CD14-positive monocyte (primary cell): ENCODE results near the gene PKM. TPM values are rescaled to one million over a fixed set of nuclear protein-coding genes. Genes with fewer than 3 reads are reported as not detected.

ENCODE experiments used
- DNase-seq, 3 donors: peaks; one replicate each; pipeline ENCODE4 v3.0.0-alpha.2; 2011 to 2022
- H2AFZ ChIP-seq: 2 replicates; pipeline ENCODE4 v1.6.0; 2012; ENCODE audit warnings: mild to moderate bottlenecking, low read depth, low read length, inconsistent platforms; ENCODE audit not compliant: insufficient read depth, poor library complexity, severe bottlenecking
- H3K27ac ChIP-seq, 2 donors: 1 replicate in 1 of 2; 2 replicates in 1 of 2; pipeline ENCODE4 v1.5.1; 2012 to 2013; ENCODE audit warnings: low read length in 2 of 2, control low read depth in 1 of 2, inconsistent platforms in 1 of 2, low read depth in 1 of 2, mild to moderate bottlenecking in 1 of 2
- H3K27me3 ChIP-seq, 2 donors: one replicate each; pipeline versions ENCODE4 v1.6.0 to v1.6.1; 2011 to 2013; ENCODE audit warnings: low read length in 2 of 2; ENCODE audit not compliant: control insufficient read depth in 2 of 2, insufficient read depth in 2 of 2
- H3K36me3 ChIP-seq, 2 donors: replicated peaks in 1 of 2; 1 replicate in 1 of 2; 2 replicates in 1 of 2; pipeline versions ENCODE4 v1.5.1 to v1.6.1; 2012 to 2013; ENCODE audit warnings: low read length in 2 of 2, control low read depth in 1 of 2, inconsistent platforms in 1 of 2, mild to moderate bottlenecking in 1 of 2; ENCODE audit not compliant: insufficient read depth in 2 of 2, control insufficient read depth in 1 of 2
- H3K4me1 ChIP-seq, 2 donors: 1 replicate in 1 of 2; 2 replicates in 1 of 2; pipeline versions ENCODE4 v1.5.1 to v1.6.1; 2012 to 2013; ENCODE audit warnings: low read length in 2 of 2, control low read depth in 1 of 2, inconsistent platforms in 1 of 2, mild to moderate bottlenecking in 1 of 2, moderate library complexity in 1 of 2; ENCODE audit not compliant: insufficient read depth in 2 of 2, control insufficient read depth in 1 of 2
- H3K4me2 ChIP-seq: replicated peaks from 2 replicates; pipeline ENCODE3; 2012; ENCODE audit warnings: low read length, moderate library complexity, mild to moderate bottlenecking; ENCODE audit not compliant: poor library complexity, severe bottlenecking; ENCODE audit errors: extremely low read depth
- H3K4me3 ChIP-seq, 3 experiments: fragments of 200-600 bp in 1 of 3; sonication (generic) in 1 of 3; replicated peaks in 1 of 3; 1 replicate in 2 of 3; 2 replicates in 1 of 3; pipeline ENCODE4 v1.5.1; 2011 to 2013; ENCODE audit warnings: low read length in 3 of 3, mild to moderate bottlenecking in 3 of 3, control low read depth in 2 of 3, low read depth in 2 of 3, inconsistent platforms in 1 of 3, moderate library complexity in 1 of 3
- H3K79me2 ChIP-seq: 2 replicates; pipeline ENCODE4 v1.6.0; 2012; ENCODE audit warnings: mild to moderate bottlenecking, control low read depth, inconsistent platforms, low read length, moderate library complexity; ENCODE audit not compliant: insufficient read depth
- H3K9ac ChIP-seq: 2 replicates; pipeline ENCODE4 v1.6.0; 2017; ENCODE audit warnings: low read length, mild to moderate bottlenecking; ENCODE audit not compliant: insufficient read depth, poor library complexity, severe bottlenecking
- H3K9me3 ChIP-seq, 2 donors: replicated peaks in 1 of 2; 1 replicate in 1 of 2; 2 replicates in 1 of 2; pipeline versions ENCODE4 v1.5.1 to v1.6.1; 2012 to 2013; ENCODE audit warnings: low read length in 2 of 2, control low read depth in 1 of 2; ENCODE audit not compliant: control insufficient read depth in 1 of 2, insufficient read depth in 1 of 2
- H4K20me1 ChIP-seq: 2 replicates; pipeline ENCODE4 v1.6.0; 2012; ENCODE audit warnings: mild to moderate bottlenecking, low read length, control low read depth, moderate library complexity; ENCODE audit not compliant: insufficient read depth
- H3K27ac Mint-ChIP-seq, 7 donors: one replicate each; pipeline ENCODE4 v1.8.0; 2020; ENCODE audit warnings: mild to moderate bottlenecking in 7 of 7, mixed read lengths in 7 of 7, moderate library complexity in 6 of 7, inconsistent platforms in 2 of 7
- H3K27me3 Mint-ChIP-seq, 3 donors: one replicate each; pipeline ENCODE4 v1.8.0; 2021 to 2022; ENCODE audit warnings: low read depth in 3 of 3, mild to moderate bottlenecking in 3 of 3, mixed read lengths in 3 of 3, moderate library complexity in 3 of 3, inconsistent platforms in 1 of 3
- H3K36me3 Mint-ChIP-seq, 2 donors: one replicate each; pipeline ENCODE4 v1.8.0; 2020; ENCODE audit warnings: mixed read lengths in 2 of 2, inconsistent platforms in 1 of 2, mild to moderate bottlenecking in 1 of 2
- H3K4me1 Mint-ChIP-seq: one replicate; pipeline ENCODE4 v1.8.0; 2020; ENCODE audit warnings: mild to moderate bottlenecking, mixed read lengths
- H3K4me3 Mint-ChIP-seq, 2 donors: one replicate each; pipeline ENCODE4 v1.8.0; 2020; ENCODE audit warnings: mild to moderate bottlenecking in 2 of 2, mixed read lengths in 2 of 2, moderate library complexity in 1 of 2
- H3K9me3 Mint-ChIP-seq, 7 donors: one replicate each; pipeline ENCODE4 v1.8.0; 2020 to 2022; ENCODE audit warnings: mixed read lengths in 7 of 7, mild to moderate bottlenecking in 6 of 7, moderate library complexity in 6 of 7, inconsistent platforms in 2 of 7
- CTCF ChIP-seq: fragments of 200-600 bp; IDR thresholded peaks from one replicate; pipeline ENCODE4 v1.8.0; 2022; ENCODE audit warnings: antibody characterized with exemption, mild to moderate bottlenecking
- WGBS: methylation state at CpG from one replicate; pipeline ENCODE4 v1.1.5; 2013; ENCODE audit warnings: missing lambda C conversion rate; ENCODE audit not compliant: insufficient coverage; 5-methylcytosine and 5-hydroxymethylcytosine counted together
- intact Hi-C, 2 donors: fragments of 100-400 bp; cut with micrococcal nuclease; formaldehyde crosslinking; loops; one replicate each; pipeline versions ENCODE4 v1.15.0 to v1.15.1; 2023
- polyA plus RNA-seq, 3 donors: library from polyadenylated mRNA; depleted of rRNA in 1 of 3; unstranded in 2 of 3; stranded (reverse) in 1 of 3; fragments of 300-500 nt in 2 of 3; fragments of >200 nt in 1 of 3; fragmentation: Illumina TruSeq in 2 of 3; gene quantifications; 1 replicate in 2 of 3; 2 replicates in 1 of 3; pipeline ENCODE4 v1.2.3, GENCODE V29; 2012 to 2021

PKM gene
- polyA plus RNA-seq, 3 donors = 544 to 999 (median 986) TPM

DNA sequence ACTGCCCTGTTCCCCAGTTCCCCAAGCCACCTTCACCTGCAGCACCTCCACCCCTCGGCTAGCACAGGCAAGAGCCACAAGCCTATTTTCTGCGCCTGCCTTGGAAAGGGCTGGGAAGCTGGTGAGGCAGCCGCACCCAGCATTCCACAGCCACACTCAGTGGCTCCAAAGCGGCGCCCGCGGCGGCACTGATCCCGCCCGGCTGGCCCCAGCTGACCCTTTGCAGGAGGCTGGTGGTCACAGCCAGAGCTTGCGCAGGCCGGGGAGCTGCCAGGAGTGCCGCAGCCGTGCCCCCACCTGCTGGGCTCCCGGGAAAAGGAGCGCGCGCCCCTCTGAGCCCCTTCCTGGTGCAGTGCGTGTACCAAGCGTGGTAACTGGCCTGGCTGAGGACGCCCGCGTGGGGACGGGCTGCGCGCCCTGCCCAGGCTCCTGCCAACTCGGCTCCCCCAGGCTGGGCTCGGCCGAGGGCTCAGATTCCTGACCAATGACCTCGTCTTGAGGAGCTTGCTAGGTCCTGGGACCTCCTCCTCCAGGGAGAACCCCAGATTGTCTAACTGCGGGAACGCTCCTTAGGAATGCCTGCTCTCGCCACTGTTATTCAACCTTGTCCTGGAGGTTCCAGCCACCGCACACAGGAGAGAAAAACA, 46.7 kb downstream of the PKM start:
- Mint-ChIP-seq H3K27ac (peak overlapping the region in 1 of 7 donors; percentile 63), H3K9me3 (peaks cover 0 to 7% (median 0%) of the 10 kb centered on the region in 7 donors), H3K27me3 (peaks cover 27 to 40% (median 32%) of the 10 kb centered on the region in 3 donors), H3K36me3 (no peaks in the 10 kb centered on the region), H3K4me1 (peaks cover 3% of the 10 kb centered on the region), H3K4me3 (peak overlapping the region in 1 of 2 donors; percentile 60)
- Histone ChIP-seq H3K27ac (no peak overlapping the region), H3K4me3 (no peak overlapping the region), H3K9me3 (peaks cover 0 to 9% of the 10 kb centered on the region in 2 donors), H3K4me2 (no peak overlapping the region), H3K27me3 (peaks cover 13 to 33% of the 10 kb centered on the region in 2 donors), H3K9ac (no peak overlapping the region), H3K36me3 (no peaks in the 10 kb centered on the region), H3K79me2 (no peaks in the 10 kb centered on the region), H2AFZ (no peak overlapping the region), H4K20me1 (no peaks in the 10 kb centered on the region), H3K4me1 (no peaks in the 10 kb centered on the region)
- intact Hi-C loops = no loop called here
- 7% methylated on average over 30 of the region's 34 CpGs for WGBS
- TF ChIP-seq CTCF = no peak
- no peak for DNase-seq

DNA sequence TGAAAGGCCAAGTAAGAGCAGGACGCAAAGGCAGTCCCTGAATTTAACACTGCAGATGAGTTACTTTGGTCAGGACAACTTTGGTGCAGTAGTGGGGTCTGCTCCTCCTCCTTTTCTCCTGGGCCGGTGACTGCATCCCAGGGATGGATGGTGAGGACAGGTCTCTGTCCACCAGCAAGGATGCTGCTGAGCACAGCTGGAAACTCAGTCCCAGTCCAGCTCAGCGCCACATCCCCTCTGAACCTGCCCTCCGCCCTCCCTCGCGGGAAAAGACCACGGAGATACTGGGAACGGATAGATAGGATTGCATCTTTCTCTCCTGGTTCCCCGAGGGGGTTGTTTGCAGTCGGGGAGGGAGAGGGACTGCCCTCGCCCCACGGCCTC, 47.2 kb downstream of the PKM start:
- no peak for DNase-seq
- no peaks in the 10 kb centered on the region for H4K20me1 ChIP-seq
- no peak overlapping the region for H2AFZ ChIP-seq
- peaks cover 13 to 31% of the 10 kb centered on the region in 2 donors for H3K27me3 ChIP-seq
- no peaks in the 10 kb centered on the region for H3K4me1 ChIP-seq
- no peaks in the 10 kb centered on the region for H3K36me3 ChIP-seq
- WGBS = 76% methylated on average over 4 of the region's 12 CpGs
- Mint-ChIP-seq H3K4me1 (peaks cover 3% of the 10 kb centered on the region), H3K4me3 (peak overlapping the region in 1 of 2 donors; percentile 60), H3K36me3 (no peaks in the 10 kb centered on the region), H3K27me3 (peaks cover 27 to 39% (median 32%) of the 10 kb centered on the region in 3 donors), H3K9me3 (peaks cover 0 to 7% (median 0%) of the 10 kb centered on the region in 7 donors), H3K27ac (no peak overlapping the region)
- no peak for TF ChIP-seq CTCF
- H3K4me3 ChIP-seq = no peak overlapping the region
- intact Hi-C loops = no loop called here
- no peaks in the 10 kb centered on the region for H3K79me2 ChIP-seq
- no peak overlapping the region for H3K27ac ChIP-seq
- peaks cover 0 to 9% of the 10 kb centered on the region in 2 donors for H3K9me3 ChIP-seq
- no peak overlapping the region for H3K4me2 ChIP-seq
- no peak overlapping the region for H3K9ac ChIP-seq
